Measurements from ENCODE around the gene TMEM97.

The TMEM97 gene

DNA sequence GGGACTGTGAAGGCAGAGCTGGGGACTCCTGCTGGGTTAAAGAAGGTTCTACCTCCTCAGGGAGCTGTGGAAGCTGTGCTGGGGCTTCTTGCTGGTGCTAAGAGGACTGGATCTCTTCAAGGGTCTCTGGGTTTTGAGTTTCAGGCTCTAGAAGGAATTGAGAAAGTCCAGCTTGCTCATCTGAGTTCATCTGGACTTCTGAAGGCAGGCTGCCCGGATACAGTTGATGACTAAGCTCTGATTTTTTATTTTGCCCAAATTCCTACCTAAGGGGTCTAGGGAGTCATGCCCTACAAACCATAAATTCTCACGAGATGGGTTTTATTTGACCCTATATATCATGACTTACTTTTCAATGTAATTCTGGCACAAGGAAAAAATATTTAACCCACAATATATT, 46.8 kb upstream of the TMEM97 start:
- TF ChIP-seq, protein P1, sequence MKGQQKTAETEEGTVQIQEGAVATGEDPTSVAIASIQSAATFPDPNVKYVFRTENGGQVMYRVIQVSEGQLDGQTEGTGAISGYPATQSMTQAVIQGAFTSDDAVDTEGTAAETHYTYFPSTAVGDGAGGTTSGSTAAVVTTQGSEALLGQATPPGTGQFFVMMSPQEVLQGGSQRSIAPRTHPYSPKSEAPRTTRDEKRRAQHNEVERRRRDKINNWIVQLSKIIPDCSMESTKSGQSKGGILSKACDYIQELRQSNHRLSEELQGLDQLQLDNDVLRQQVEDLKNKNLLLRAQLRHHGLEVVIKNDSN (IDR thresholded peaks at IDR 0.05) = no peak
- no peak for TF ChIP-seq ZBTB7A (IDR thresholded peaks at IDR 0.05; ENCODE audit: low read depth)
- TF ChIP-seq YY1 (IDR thresholded peaks at IDR 0.05; ENCODE audit: low read depth) = no peak
- TF ChIP-seq EP300 (IDR thresholded peaks at IDR 0.05; ENCODE audit: borderline replicate concordance) = no peak
- no peak for TF ChIP-seq FOXM1 (IDR thresholded peaks at IDR 0.05; ENCODE audit: borderline replicate concordance, low read depth)
- no peak for TF ChIP-seq TEAD4 (IDR thresholded peaks at IDR 0.05)
- TF ChIP-seq, protein P2, sequence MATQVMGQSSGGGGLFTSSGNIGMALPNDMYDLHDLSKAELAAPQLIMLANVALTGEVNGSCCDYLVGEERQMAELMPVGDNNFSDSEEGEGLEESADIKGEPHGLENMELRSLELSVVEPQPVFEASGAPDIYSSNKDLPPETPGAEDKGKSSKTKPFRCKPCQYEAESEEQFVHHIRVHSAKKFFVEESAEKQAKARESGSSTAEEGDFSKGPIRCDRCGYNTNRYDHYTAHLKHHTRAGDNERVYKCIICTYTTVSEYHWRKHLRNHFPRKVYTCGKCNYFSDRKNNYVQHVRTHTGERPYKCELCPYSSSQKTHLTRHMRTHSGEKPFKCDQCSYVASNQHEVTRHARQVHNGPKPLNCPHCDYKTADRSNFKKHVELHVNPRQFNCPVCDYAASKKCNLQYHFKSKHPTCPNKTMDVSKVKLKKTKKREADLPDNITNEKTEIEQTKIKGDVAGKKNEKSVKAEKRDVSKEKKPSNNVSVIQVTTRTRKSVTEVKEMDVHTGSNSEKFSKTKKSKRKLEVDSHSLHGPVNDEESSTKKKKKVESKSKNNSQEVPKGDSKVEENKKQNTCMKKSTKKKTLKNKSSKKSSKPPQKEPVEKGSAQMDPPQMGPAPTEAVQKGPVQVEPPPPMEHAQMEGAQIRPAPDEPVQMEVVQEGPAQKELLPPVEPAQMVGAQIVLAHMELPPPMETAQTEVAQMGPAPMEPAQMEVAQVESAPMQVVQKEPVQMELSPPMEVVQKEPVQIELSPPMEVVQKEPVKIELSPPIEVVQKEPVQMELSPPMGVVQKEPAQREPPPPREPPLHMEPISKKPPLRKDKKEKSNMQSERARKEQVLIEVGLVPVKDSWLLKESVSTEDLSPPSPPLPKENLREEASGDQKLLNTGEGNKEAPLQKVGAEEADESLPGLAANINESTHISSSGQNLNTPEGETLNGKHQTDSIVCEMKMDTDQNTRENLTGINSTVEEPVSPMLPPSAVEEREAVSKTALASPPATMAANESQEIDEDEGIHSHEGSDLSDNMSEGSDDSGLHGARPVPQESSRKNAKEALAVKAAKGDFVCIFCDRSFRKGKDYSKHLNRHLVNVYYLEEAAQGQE (IDR thresholded peaks at IDR 0.05; ENCODE audit: low read depth) = no peak
- no peak for TF ChIP-seq NFIC (IDR thresholded peaks at IDR 0.05)
- TF ChIP-seq EGR1 (IDR thresholded peaks at IDR 0.05) = no peak
- TF ChIP-seq RAD21 (IDR thresholded peaks at IDR 0.05; ENCODE audit: low read depth) = no peak

- TF ChIP-seq CREB1 (IDR thresholded peaks at IDR 0.05; ENCODE audit: low read depth) (no peak), MAX (IDR thresholded peaks at IDR 0.05) (no peak), TCF12 (IDR thresholded peaks at IDR 0.05; ENCODE audit: low read depth) (no peak), ZBTB7A (IDR thresholded peaks at IDR 0.05; ENCODE audit: low read depth) (no peak), CEBPB (IDR thresholded peaks at IDR 0.05) (no peak), NFIC (IDR thresholded peaks at IDR 0.05) (no peak), TAF1 (IDR thresholded peaks at IDR 0.05; ENCODE audit: low read depth) (no peak), TEAD4 (IDR thresholded peaks at IDR 0.05) (no peak), EGR1 (IDR thresholded peaks at IDR 0.05) (no peak)
- TF ChIP-seq, protein P2 (IDR thresholded peaks at IDR 0.05; ENCODE audit: low read depth) = no peak
- TF ChIP-seq, protein P1 (IDR thresholded peaks at IDR 0.05) = no peak
Measured at GRCh38 chr17:28274591-28275265, 44.3 kb upstream of the TMEM97 start.

GRCh38 chr17:28276011-28276410, 43.0 kb upstream of the TMEM97 start:
- TF ChIP-seq CEBPB (IDR thresholded peaks at IDR 0.05) (no peak), EP300 (IDR thresholded peaks at IDR 0.05; ENCODE audit: borderline replicate concordance) (no peak), TEAD4 (IDR thresholded peaks at IDR 0.05) (no peak), YY1 (IDR thresholded peaks at IDR 0.05; ENCODE audit: low read depth) (no peak), TCF12 (IDR thresholded peaks at IDR 0.05; ENCODE audit: low read depth) (no peak), EGR1 (IDR thresholded peaks at IDR 0.05) (no peak), MAX (IDR thresholded peaks at IDR 0.05) (no peak)

DNA sequence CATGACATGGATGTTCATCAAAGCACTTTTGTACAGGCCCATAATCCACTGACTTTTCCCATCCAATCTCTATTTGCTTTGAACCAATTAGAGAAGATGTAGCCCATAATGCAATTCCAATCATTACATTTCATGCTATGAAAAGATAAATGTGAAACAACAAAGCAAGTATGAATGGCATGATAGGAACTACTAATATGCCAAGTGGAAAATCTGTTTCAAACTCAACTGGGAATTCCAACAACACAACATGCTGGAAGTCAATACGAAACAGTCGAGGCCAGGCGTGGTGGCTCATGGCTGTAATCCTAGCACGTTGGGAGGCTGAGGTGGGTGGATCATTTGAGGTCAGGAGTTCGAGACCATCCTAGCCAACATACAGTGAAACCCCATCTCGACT, 39.6 kb upstream of the TMEM97 start:
- no peak for TF ChIP-seq EGR1 (IDR thresholded peaks at IDR 0.05)
- TF ChIP-seq, protein P2 (IDR thresholded peaks at IDR 0.05; ENCODE audit: low read depth) = no peak
- no peak for TF ChIP-seq YY1 (IDR thresholded peaks at IDR 0.05; ENCODE audit: low read depth)
- TF ChIP-seq TEAD4 (IDR thresholded peaks at IDR 0.05) = no peak
- no peak for TF ChIP-seq CEBPB (IDR thresholded peaks at IDR 0.05)
- TF ChIP-seq CREB1 (IDR thresholded peaks at IDR 0.05; ENCODE audit: low read depth) = no peak
- no peak for TF ChIP-seq NFIC (IDR thresholded peaks at IDR 0.05)
- TF ChIP-seq MAX (IDR thresholded peaks at IDR 0.05) = no peak
- TF ChIP-seq TAF1 (IDR thresholded peaks at IDR 0.05; ENCODE audit: low read depth) = no peak
- TF ChIP-seq TCF12 (IDR thresholded peaks at IDR 0.05; ENCODE audit: low read depth) = no peak
- TF ChIP-seq, protein P1 (IDR thresholded peaks at IDR 0.05) = no peak
- TF ChIP-seq FOXM1 (IDR thresholded peaks at IDR 0.05; ENCODE audit: borderline replicate concordance, low read depth) = no peak
- TF ChIP-seq EP300 (IDR thresholded peaks at IDR 0.05; ENCODE audit: borderline replicate concordance) = no peak

All from Ishikawa (cell line).